T-cell (primary cell): ENCODE measurements around the gene KLHDC9. TPM values are rescaled to one million over a fixed set of nuclear protein-coding genes. Genes with fewer than 3 reads are reported as not detected.

Source experiments
- ATAC-seq, 4 experiments: fragments of 200-7000 bp in 3 of 4; fragments of 150-1000 bp in 1 of 4; cut with Tn5 transposase; replicated peaks in 1 of 4; 1 replicate in 3 of 4; 2 replicates in 1 of 4; pipeline ENCODE4 v1.10.0; 2021; ENCODE audit warnings: moderate library complexity in 3 of 4, mild to moderate bottlenecking in 2 of 4, moderate number of reproducible peaks in 1 of 4
- CTCF ChIA-PET, 2 donors: fragments of 300-600 bp; sonication (Branson Sonifier 250); formaldehyde crosslinking; loops; one replicate each; lab custom pipeline; 2022; ENCODE audit warnings: antibody characterized with exemption in 2 of 2; lab: Charles Lee
- POLR2A ChIA-PET, 2 donors: fragments of 300-600 bp; sonication (Branson Sonifier 250); formaldehyde crosslinking; loops; one replicate each; lab custom pipeline; 2022; ENCODE audit warnings: antibody characterized with exemption in 2 of 2; lab: Charles Lee
- DNase-seq, 35 experiments: peaks; one replicate each; pipeline versions ENCODE4 v3.0.0 to v3.0.0-alpha.2; 2013 to 2023
- H3K27ac ChIP-seq: one replicate; pipeline ENCODE4 v1.5.1; 2013; ENCODE audit warnings: low read length
- H3K27me3 ChIP-seq, 2 experiments: replicated peaks in 1 of 2; 1 replicate in 1 of 2; 2 replicates in 1 of 2; pipeline versions ENCODE4 v1.6.1 to v1.7.0; 2013; ENCODE audit warnings: low read length in 1 of 2, mixed read lengths in 1 of 2; ENCODE audit not compliant: control insufficient read depth in 2 of 2, insufficient read depth in 2 of 2; ENCODE audit errors: extremely low read depth in 1 of 2
- H3K36me3 ChIP-seq, 2 donors: 1 replicate in 1 of 2; 2 replicates in 1 of 2; pipeline versions ENCODE4 v1.6.1 to v1.7.0; 2013; ENCODE audit warnings: low read length in 1 of 2; ENCODE audit not compliant: control insufficient read depth in 2 of 2, insufficient read depth in 1 of 2; ENCODE audit errors: extremely low read depth in 1 of 2
- H3K4me1 ChIP-seq, 2 experiments: 1 replicate in 1 of 2; 2 replicates in 1 of 2; pipeline versions ENCODE4 v1.6.1 to v1.7.0; 2013; ENCODE audit warnings: low read length in 2 of 2, mixed read lengths in 1 of 2; ENCODE audit not compliant: insufficient read depth in 2 of 2, control insufficient read depth in 1 of 2; ENCODE audit errors: extremely low read depth in 1 of 2
- H3K4me3 ChIP-seq, 2 donors: 1 replicate in 1 of 2; 2 replicates in 1 of 2; pipeline versions ENCODE4 v1.5.1 to v1.7.0; 2013; ENCODE audit warnings: mild to moderate bottlenecking in 2 of 2, low read length in 1 of 2, moderate library complexity in 1 of 2; ENCODE audit not compliant: control insufficient read depth in 1 of 2; ENCODE audit errors: extremely low read depth in 1 of 2
- H3K9me3 ChIP-seq: 2 replicates; pipeline ENCODE4 v1.7.0; 2013
- H3K27ac Mint-ChIP-seq, 2 donors: one replicate each; pipeline ENCODE4 v1.8.0; 2020 to 2021; ENCODE audit warnings: mild to moderate bottlenecking in 2 of 2, mixed read lengths in 2 of 2
- H3K27me3 Mint-ChIP-seq, 2 donors: one replicate each; pipeline ENCODE4 v1.8.0; 2021 to 2022; ENCODE audit warnings: mixed read lengths in 2 of 2
- H3K36me3 Mint-ChIP-seq: one replicate; pipeline ENCODE4 v1.8.0; 2021; ENCODE audit warnings: mixed read lengths
- H3K4me1 Mint-ChIP-seq, 3 donors: one replicate each; pipeline ENCODE4 v1.8.0; 2020 to 2022; ENCODE audit warnings: mixed read lengths in 3 of 3, mild to moderate bottlenecking in 1 of 3
- H3K4me3 Mint-ChIP-seq, 3 donors: one replicate each; pipeline ENCODE4 v1.8.0; 2020 to 2022; ENCODE audit warnings: mild to moderate bottlenecking in 3 of 3, mixed read lengths in 3 of 3, moderate library complexity in 3 of 3
- H3K9me3 Mint-ChIP-seq, 3 donors: one replicate each; pipeline ENCODE4 v1.8.0; 2020 to 2022; ENCODE audit warnings: mixed read lengths in 3 of 3
- WGBS: methylation state at CpG from one replicate; pipeline ENCODE4 v1.1.5; 2013; ENCODE audit warnings: missing lambda C conversion rate; ENCODE audit not compliant: insufficient coverage; 5-methylcytosine and 5-hydroxymethylcytosine counted together
- total RNA-seq, 35 experiments: library from RNA in 6 of 35; stranded (reverse) in 6 of 35; fragments of 120-200 nt in 1 of 35; gene quantifications; one replicate each; pipeline versions ENCODE4 v1.2.1 to v1.2.4 and lab custom pipeline; 2013 to 2026

The KLHDC9 gene
- total RNA-seq, 5 donors from 2014 or later (not counting 1 experiment from before 2014, with no cell fraction given) = 0.82 to 1.6 (median 0.86) TPM; not detected in 2

DNA sequence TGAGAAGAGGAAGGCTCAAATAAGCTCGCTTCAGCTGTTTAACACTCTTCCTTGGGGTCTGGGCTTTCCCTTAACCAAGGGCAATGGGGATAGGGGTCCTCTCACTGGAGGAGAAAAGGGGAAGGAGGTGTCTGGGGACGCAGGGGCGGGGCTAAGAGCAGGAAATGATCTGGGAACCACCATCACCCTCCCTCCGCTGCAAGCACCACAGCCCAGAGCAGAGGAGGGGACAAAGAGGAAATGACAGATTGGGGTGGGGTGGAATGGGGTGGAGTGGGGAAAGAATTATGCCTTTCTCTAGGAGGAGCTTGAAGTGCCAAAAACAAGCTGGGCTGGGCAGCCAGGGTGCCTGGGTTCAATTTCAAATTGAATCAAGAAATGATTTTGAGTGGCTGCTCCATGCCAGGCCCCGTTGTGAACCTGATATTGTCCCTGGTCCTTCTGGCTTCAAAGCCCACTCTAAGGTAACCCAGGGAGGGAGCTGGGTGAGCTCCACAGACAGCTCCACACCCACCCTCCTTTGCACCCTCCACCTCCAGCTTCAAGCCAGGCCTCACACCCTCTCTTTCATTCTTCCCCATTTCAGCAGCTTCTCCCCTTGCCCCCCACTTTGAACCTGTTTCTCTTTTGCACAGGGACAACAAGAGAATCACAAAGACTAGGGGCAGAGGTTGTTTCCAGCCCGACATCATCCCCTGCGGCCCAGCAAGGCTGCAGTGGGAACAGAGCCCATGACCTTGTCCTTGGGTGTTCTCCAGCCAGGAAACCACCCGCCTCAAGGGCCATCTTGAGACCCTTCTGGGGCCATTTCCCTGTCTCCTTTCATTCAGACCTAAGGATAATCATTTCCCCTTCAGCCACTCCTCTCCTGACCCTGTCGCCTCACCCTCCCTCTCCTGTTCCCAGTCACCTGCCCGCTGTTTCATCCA, 29.6 kb upstream of the KLHDC9 start:
- ATAC-seq (peak; percentile 72 to 82 (median 76)), DNase-seq (peak; percentile 65 to 91 (median 79))
- peaks cover 19% of the 10 kb centered on the region for H3K36me3 Mint-ChIP-seq
- H3K27ac ChIP-seq = peak overlapping the region; percentile 93
- H3K4me3 ChIP-seq = peak overlapping the region; percentile 84 to 97
- peaks cover 67 to 84% (median 70%) of the 10 kb centered on the region in 3 donors for H3K4me1 Mint-ChIP-seq
- CTCF ChIA-PET = interaction anchor here (0.5 to 2.3 kb wide), 17 partner anchors 22 to 692 kb away, joined by 3 to 21 read pairs (median 5); partner anchors contain the start of genes DEDD (in 1 of the 2), F11R (in 1 of the 2), TSTD1 (in 1 of the 2) and UFC1 (in 1 of the 2)
- H3K4me3 Mint-ChIP-seq = peak overlapping the region; percentile 99 to 100 (median 100)
- no peaks in the 10 kb centered on the region for H3K9me3 ChIP-seq
- H3K9me3 Mint-ChIP-seq = no peaks in the 10 kb centered on the region
- POLR2A ChIA-PET = interaction anchor here (0.5 to 1.7 kb wide), 12 partner anchors 22 to 357 kb away, joined by 3 to 10 read pairs (median 4); partner anchors contain the start of genes USF1 (in 2 of the 2), CD48 (in 1 of the 2), F11R (in 1 of the 2) and NIT1 (in 1 of the 2)
- H3K27me3 Mint-ChIP-seq = no peaks in the 10 kb centered on the region
- peak overlapping the region; percentile 99 for H3K27ac Mint-ChIP-seq
- H3K36me3 ChIP-seq = peaks cover 0 to 24% of the 10 kb centered on the region in 2 donors
- WGBS = under 1% methylated on average over 5 of the region's 10 CpGs
- no peaks in the 10 kb centered on the region for H3K27me3 ChIP-seq
- peaks cover 39 to 74% of the 10 kb centered on the region in 2 experiments for H3K4me1 ChIP-seq

- no peaks in the 10 kb centered on the region for H3K9me3 Mint-ChIP-seq
- Histone ChIP-seq H3K27me3 (no peaks in the 10 kb centered on the region), H3K4me3 (peak overlapping the region; percentile 84 to 97), H3K4me1 (peaks cover 34 to 67% of the 10 kb centered on the region in 2 experiments), H3K27ac (peak overlapping the region; percentile 93), H3K36me3 (peaks cover 0 to 17% of the 10 kb centered on the region in 2 donors), H3K9me3 (no peaks in the 10 kb centered on the region)
- H3K27ac Mint-ChIP-seq = peak overlapping the region; percentile 99
- ChIA-PET POLR2A (interaction anchor here (0.6 to 1.7 kb wide), 11 partner anchors 22 to 881 kb away, joined by 3 to 10 read pairs (median 5); partner anchors contain the start of genes F11R (in 2 of the 2), USF1 (in 2 of the 2), CD48 (in 1 of the 2) and NIT1 (in 1 of the 2)), CTCF (interaction anchor here (0.6 to 3.0 kb wide), 18 partner anchors 23 to 156 kb away, joined by 3 to 21 read pairs (median 7); partner anchors contain the start of genes DEDD (in 1 of the 2), KLHDC9 (in 1 of the 2), TOMM40L (in 1 of the 2) and TSTD1 (in 1 of the 2))
- H3K36me3 Mint-ChIP-seq = peaks cover 13% of the 10 kb centered on the region
- DNase-seq (peak in 8 of 35 experiments; percentile 4 to 32 (median 16)), ATAC-seq (peak in 2 of 4 experiments; percentile 11 to 15)
- 0% methylated on average over 9 of the region's 9 CpGs for WGBS
- no peaks in the 10 kb centered on the region for H3K27me3 Mint-ChIP-seq
- H3K4me1 Mint-ChIP-seq = peaks cover 60 to 78% (median 63%) of the 10 kb centered on the region in 3 donors
- H3K4me3 Mint-ChIP-seq = peak overlapping the region; percentile 99 to 100 (median 100)
Measured at GRCh38 chr1:161069241-161069640, 28.9 kb upstream of the KLHDC9 start.

DNA sequence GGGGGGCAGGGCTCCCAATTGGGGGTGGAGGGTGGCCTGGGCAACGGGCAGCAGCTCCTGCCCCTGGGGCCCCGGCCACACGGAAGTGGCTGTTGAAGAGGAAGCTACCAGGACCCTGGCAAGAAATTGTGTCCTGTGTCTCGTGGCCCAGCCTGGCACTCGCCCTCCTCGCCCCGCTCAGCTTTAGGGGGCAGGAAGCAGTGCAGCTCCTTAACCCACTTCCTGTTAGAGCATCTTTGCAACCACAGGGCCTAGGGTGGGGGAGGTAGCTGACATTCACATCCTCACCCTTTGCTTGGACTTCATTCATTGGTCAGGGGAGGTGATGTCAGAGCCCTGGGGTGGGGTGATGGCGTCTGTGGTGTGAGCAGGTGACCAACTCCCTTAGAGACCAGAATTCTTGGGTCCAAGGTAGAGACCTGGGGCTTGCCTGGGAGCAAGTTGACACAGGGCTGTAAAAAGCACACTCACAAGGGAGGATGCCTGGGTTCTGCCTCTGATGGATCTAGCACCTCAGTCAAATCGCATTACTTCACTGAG, 28.4 kb upstream of the KLHDC9 start, which contains the start of gene ARHGAP30:
TSS of gene ARHGAP30 (minus strand) at position 161 of the 540 bp plus-strand sequence. CDS start 267 bp downstream, outside the sequence.
- H3K27me3 Mint-ChIP-seq = no peaks in the 10 kb centered on the region
- POLR2A ChIA-PET = interaction anchor here (0.7 to 1.7 kb wide), 8 partner anchors 10 to 882 kb away, joined by 3 to 7 read pairs (median 4); partner anchors contain the start of genes F11R (in 1 of the 2), NIT1 (in 1 of the 2), PFDN2 (in 1 of the 2) and USF1 (in 1 of the 2)
- peak within 1 kb of the TSS; percentile 99 for H3K27ac Mint-ChIP-seq
- ATAC-seq (peak; percentile 81 to 88 (median 85)), DNase-seq (peak; percentile 71 to 92 (median 83))
- 0% methylated on average over 6 of the region's 9 CpGs for WGBS
- peak within 1 kb of the TSS; percentile 84 to 97 for H3K4me3 ChIP-seq
- no peaks in the 10 kb centered on the region for H3K9me3 ChIP-seq
- H3K27ac ChIP-seq = peak within 1 kb of the TSS; percentile 93
- H3K9me3 Mint-ChIP-seq = no peaks in the 10 kb centered on the region
- H3K4me1 Mint-ChIP-seq = peaks cover 56 to 72% (median 58%) of the 10 kb centered on the region in 3 donors
- peaks cover 0 to 15% of the 10 kb centered on the region in 2 donors for H3K36me3 ChIP-seq
- H3K4me1 ChIP-seq = peaks cover 31 to 61% of the 10 kb centered on the region in 2 experiments
- H3K4me3 Mint-ChIP-seq = peak within 1 kb of the TSS; percentile 99 to 100 (median 100)
- peaks cover 9% of the 10 kb centered on the region for H3K36me3 Mint-ChIP-seq
- no peaks in the 10 kb centered on the region for H3K27me3 ChIP-seq
- CTCF ChIA-PET = interaction anchor here (0.6 to 3.0 kb wide), 13 partner anchors 25 to 156 kb away, joined by 3 to 20 read pairs (median 6); partner anchors contain the start of genes TSTD1 (in 2 of the 2), DEDD (in 1 of the 2), KLHDC9 (in 1 of the 2) and TOMM40L (in 1 of the 2)

DNA sequence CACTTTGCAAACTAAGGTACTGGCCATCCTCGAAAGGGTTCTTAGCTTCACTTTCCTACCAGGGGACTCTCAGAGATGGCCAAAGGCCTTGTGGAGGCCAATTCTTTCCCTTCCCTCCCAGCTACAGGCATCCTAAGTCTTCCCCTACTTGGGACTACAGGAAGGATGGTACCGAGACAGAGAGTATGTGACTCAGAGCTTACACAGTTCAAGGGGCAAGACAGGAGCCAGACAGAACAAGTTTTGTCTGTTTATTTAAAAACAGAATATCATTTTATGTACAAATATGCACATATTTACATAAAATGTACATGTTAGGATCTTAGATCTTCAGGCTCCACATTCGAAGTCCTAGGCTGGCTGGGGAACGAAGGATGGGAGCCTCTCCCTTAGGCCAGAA, 27.4 kb upstream of the KLHDC9 start:
- DNase-seq = no peak
- H3K4me3 Mint-ChIP-seq = peak overlapping the region in 2 of 3 donors; percentile 24 to 100
- no peaks in the 10 kb centered on the region for H3K27me3 Mint-ChIP-seq
- Histone ChIP-seq H3K9me3 (no peaks in the 10 kb centered on the region), H3K27ac (peak overlapping the region; percentile 93), H3K27me3 (no peaks in the 10 kb centered on the region), H3K4me1 (peaks cover 25 to 52% of the 10 kb centered on the region in 2 experiments), H3K36me3 (peaks cover 0 to 13% of the 10 kb centered on the region in 2 donors), H3K4me3 (no peak overlapping the region)
- ATAC-seq = no peak
- no peaks in the 10 kb centered on the region for H3K9me3 Mint-ChIP-seq
- CTCF ChIA-PET = interaction anchor here (0.6 to 3.0 kb wide), 11 partner anchors 26 to 84 kb away, joined by 3 to 20 read pairs (median 6); partner anchors contain the start of genes KLHDC9 (in 2 of the 2), DEDD (in 1 of the 2) and USF1 (in 1 of the 2)
- H3K27ac Mint-ChIP-seq = peak overlapping the region; percentile 99
- H3K36me3 Mint-ChIP-seq = peaks cover 9% of the 10 kb centered on the region
- POLR2A ChIA-PET = interaction anchor here (0.6 to 1.6 kb wide), 7 partner anchors 11 to 390 kb away, joined by 3 to 10 read pairs (median 4); partner anchors contain the start of gene F11R (in 1 of the 2)
- peaks cover 48 to 63% (median 49%) of the 10 kb centered on the region in 3 donors for H3K4me1 Mint-ChIP-seq
- no CpG with 5 or more reads among the region's 4 CpGs for WGBS

DNA sequence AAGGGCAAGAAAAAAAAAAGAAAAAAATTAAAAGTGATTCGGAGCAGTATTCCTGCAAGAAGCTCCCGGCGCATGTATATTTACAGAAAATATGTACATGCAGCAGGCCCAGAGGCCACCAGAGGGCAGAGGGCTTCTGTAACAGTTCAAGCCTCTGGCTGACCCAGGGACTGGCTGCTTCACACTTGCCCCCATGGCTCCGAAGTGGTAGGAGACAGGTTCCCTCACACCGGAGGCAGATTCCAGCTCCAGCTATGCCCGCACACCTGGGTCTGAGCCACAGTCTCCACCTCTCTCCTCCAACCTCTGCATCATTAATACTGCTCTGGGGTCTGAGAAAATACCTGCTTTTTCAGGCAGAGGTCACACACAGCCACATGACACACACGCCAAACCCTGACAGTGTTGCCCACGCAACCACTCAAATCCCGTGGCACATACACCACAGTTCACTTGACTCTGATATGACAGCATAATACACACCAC, 26.2 kb upstream of the KLHDC9 start:
- no peaks in the 10 kb centered on the region for H3K27me3 ChIP-seq
- Mint-ChIP-seq H3K4me1 (peaks cover 38 to 52% (median 41%) of the 10 kb centered on the region in 3 donors), H3K9me3 (no peaks in the 10 kb centered on the region), H3K36me3 (peaks cover 2% of the 10 kb centered on the region), H3K27ac (peak overlapping the region in 1 of 2 donors; percentile 99), H3K27me3 (no peaks in the 10 kb centered on the region), H3K4me3 (no peak overlapping the region)
- DNase-seq = peak in 29 of 35 experiments; percentile 12 to 68 (median 37)
- no peak for ATAC-seq
- ChIA-PET POLR2A (interaction anchor here in 1 of 2 donors (0.6 to 0.7 kb wide), 2 partner anchors 27 to 30 kb away, joined by 3 to 5 read pairs; no protein-coding TSS in a partner anchor), CTCF (interaction anchor here (0.6 to 3.0 kb wide), 8 partner anchors 25 to 69 kb away, joined by 3 to 20 read pairs (median 4); partner anchors contain the start of genes KLHDC9 (in 1 of the 2) and USF1 (in 1 of the 2))
- H3K27ac ChIP-seq = no peak overlapping the region
- no peak overlapping the region for H3K4me3 ChIP-seq
- H3K36me3 ChIP-seq = peaks cover 0 to 3% of the 10 kb centered on the region in 2 donors
- no peaks in the 10 kb centered on the region for H3K9me3 ChIP-seq
- peaks cover 19 to 41% of the 10 kb centered on the region in 2 experiments for H3K4me1 ChIP-seq
- 61% methylated on average over 8 of the region's 9 CpGs for WGBS
